ENCODE results near the gene DOCK3.

- no peak for TF ChIP-seq ZNF70 (CRISPR knock-in tag; IDR thresholded peaks at IDR 0.05)
- no peak for TF ChIP-seq ZFP30 (CRISPR knock-in tag; IDR thresholded peaks at IDR 0.05)
- TF ChIP-seq TSHZ2 (CRISPR knock-in tag; IDR thresholded peaks at IDR 0.05) = no peak
- TF ChIP-seq ESRRG (CRISPR knock-in tag; IDR thresholded peaks at IDR 0.05) = no peak
- no peak for TF ChIP-seq PPARA (CRISPR knock-in tag; IDR thresholded peaks at IDR 0.05; ENCODE audit: borderline replicate concordance)
- TF ChIP-seq ZNF8 (CRISPR knock-in tag; IDR thresholded peaks at IDR 0.05) = no peak
- TF ChIP-seq, protein P1, sequence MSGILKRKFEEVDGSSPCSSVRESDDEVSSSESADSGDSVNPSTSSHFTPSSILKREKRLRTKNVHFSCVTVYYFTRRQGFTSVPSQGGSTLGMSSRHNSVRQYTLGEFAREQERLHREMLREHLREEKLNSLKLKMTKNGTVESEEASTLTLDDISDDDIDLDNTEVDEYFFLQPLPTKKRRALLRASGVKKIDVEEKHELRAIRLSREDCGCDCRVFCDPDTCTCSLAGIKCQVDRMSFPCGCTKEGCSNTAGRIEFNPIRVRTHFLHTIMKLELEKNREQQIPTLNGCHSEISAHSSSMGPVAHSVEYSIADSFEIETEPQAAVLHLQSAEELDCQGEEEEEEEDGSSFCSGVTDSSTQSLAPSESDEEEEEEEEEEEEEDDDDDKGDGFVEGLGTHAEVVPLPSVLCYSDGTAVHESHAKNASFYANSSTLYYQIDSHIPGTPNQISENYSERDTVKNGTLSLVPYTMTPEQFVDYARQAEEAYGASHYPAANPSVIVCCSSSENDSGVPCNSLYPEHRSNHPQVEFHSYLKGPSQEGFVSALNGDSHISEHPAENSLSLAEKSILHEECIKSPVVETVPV (CRISPR knock-in tag; IDR thresholded peaks at IDR 0.05) = no peak
- no peak for TF ChIP-seq RARB (CRISPR knock-in tag; IDR thresholded peaks at IDR 0.05)
- no peak for TF ChIP-seq OSR1 (CRISPR knock-in tag; IDR thresholded peaks at IDR 0.05)
- TF ChIP-seq PATZ1 (CRISPR knock-in tag; IDR thresholded peaks at IDR 0.05; ENCODE audit: borderline replicate concordance) = no peak
- TF ChIP-seq, protein P2, sequence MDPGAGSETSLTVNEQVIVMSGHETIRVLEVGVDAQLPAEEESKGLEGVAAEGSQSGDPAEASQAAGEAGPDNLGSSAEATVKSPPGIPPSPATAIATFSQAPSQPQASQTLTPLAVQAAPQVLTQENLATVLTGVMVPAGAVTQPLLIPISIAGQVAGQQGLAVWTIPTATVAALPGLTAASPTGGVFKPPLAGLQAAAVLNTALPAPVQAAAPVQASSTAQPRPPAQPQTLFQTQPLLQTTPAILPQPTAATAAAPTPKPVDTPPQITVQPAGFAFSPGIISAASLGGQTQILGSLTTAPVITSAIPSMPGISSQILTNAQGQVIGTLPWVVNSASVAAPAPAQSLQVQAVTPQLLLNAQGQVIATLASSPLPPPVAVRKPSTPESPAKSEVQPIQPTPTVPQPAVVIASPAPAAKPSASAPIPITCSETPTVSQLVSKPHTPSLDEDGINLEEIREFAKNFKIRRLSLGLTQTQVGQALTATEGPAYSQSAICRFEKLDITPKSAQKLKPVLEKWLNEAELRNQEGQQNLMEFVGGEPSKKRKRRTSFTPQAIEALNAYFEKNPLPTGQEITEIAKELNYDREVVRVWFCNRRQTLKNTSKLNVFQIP (CRISPR knock-in tag; IDR thresholded peaks at IDR 0.05; ENCODE audit: borderline replicate concordance, low read depth) = no peak
These were observed 25.8 kb upstream of the DOCK3 start for GRCh38 chr3:50648944-50649343.
